GM18909 (cell line): ENCODE data around the gene SUSD1.
"Not testable (repeated sequence)": the region's sequence is repeated elsewhere in the genome, so short reads cannot be mapped to it uniquely, and the experiment has no call there.

Source experiments
- ATAC-seq: cut with Tn5 transposase; IDR thresholded peaks from one replicate; pipeline ENCODE4 v1.9.1; 2021; ENCODE audit warnings: mild to moderate bottlenecking; ENCODE audit not compliant: unreplicated experiment, poor library complexity

SUSD1 gene

DNA sequence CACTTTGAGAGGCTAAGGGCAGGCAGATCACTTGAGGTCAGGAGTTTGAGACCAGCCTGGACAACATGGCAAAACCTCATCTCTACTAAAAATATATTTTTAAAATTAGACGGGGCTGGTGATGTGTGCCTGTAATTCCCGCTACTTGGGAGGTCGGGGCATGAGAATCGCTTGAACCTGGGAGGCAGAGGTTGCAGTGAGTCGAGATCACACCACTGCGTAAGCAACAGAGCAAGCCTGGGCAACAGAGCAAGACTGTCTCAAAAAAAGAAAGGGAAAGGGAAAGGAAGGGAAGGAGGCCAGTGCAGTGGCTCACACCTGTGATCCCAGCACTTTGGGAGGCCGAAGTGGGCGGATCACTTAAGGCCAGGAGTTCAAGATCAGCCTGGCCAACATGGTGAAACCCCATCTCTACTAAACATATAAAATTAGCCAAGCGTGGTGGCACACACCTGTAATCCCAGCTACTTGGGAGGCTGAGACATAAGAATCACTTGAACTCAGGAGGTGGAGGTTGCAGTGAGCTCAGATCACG is 101.4 kb downstream of the SUSD1 start:
- not testable (repeated sequence) for ATAC-seq

GRCh38 chr9:112072721-112073638 is 102.1 kb downstream of the SUSD1 start:
- ATAC-seq = no peak

DNA sequence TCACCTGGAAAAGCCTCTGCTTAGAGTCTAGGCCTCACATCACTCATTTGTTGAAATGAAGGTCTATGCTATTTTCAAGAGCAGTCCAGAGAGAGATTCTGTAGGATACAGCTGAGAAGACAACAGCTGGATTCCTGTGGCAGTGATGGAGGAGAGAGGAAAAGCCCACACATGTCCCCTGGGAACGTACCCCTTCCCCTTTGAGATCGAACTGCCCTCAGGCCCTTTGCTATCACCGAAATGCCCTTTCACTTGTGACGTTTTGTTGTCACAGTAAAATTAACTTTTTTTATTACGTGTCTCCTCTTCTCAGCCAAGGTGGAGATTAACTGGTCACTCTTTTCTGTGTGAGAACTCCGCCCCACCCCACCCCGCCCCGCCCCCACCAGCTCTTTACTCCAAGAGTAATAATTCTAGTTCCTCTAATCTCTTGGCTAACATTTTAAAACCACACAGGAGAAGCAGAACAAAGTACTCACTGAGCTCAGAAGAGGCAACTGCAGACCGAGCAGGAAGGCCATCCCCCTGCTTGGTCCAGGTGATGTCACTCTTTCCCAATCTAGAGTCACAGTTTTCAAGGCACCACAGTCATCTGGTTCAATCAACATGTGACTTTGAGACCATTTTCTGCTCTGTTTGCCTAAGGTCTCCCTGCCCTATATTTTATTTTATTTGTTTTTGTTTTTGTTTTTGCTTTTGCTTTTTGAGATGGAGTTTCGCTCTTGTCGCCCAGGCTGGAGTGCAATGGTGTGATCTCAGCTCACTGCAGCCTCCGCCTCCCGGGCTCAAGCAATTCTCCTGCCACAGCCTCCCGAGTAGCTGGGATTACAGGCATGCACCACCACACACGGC is 105.6 kb downstream of the SUSD1 start:
- peak; percentile 72 for ATAC-seq

DNA sequence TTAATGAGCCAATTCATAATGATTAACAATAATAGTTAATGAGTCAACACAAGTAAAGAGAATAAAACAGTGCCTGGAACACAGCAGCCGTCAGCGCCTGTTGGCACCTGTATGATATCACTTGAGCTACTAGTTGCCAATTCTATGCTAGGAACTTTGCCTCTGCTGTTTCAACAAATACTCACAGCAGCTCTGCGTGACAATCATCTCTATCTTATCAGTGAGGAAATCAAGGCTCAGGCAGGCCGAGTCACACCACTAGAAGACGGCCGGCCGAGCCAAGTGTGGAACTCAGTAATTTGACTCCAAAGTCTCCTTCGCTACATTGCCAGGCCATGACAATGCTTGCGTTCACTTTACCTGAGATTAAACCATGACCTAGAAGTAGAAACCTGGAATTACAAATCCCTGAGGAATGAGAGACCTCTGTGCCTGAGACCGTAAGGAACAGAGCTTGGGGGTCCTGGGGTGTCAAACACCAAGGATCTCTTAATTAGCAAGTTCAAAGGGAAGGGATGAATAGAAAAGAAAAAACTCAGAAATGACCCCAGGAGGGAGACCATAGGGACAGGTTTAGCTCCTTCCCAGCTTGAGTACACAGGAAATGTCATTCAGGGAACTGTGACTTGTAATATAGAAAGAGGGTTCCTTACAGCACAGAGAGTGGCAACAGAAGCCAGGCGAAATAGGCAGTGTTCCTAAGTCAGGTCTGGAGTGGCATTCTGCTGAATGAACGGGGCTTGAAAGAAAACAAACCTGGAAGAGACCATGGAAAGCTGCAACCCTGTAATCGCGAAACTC is 109.1 kb downstream of the SUSD1 start:
- ATAC-seq = no peak

DNA sequence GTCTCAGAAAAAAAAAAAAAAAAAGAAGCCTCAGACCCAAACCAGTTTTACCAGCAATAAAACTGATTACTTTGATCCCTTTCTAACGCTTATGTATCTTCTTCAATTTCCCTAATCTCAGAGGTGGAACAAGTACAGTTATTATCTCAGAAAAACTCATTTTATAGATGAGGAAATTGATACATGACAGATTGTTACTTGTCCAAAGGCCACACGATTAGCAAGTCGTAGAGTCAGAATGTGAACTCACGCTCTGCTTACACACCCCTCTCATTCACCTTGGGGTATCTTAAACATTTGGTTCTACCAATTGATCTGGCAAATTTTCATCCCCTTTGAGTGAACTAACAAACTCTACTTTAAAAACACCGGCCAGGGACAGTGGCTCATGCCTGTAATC is 110.2 kb downstream of the SUSD1 start:
- no peak for ATAC-seq

DNA sequence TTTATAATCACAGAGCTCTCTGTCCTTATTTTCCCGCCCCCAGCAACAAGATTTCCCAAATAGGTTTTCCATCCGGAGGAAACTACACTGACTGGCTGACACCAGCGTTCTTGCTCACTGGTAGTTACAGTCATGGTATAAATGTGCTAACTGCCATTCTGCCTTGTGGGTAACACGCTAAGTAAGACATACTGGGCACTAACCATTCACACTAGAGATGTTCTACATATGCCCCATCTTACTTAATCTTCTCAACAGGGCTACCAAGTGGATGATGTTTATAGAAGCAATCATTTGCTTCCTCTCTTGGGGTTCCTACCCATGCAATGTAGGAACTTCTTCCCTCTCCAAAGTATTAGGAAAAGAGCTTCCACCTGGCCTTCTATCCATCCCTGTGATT is 111.5 kb downstream of the SUSD1 start:
- ATAC-seq = no peak

GRCh38 chr9:112063151-112063550 is 111.9 kb downstream of the SUSD1 start:
- ATAC-seq = no peak

GRCh38 chr9:112061152-112061740 is 113.9 kb downstream of the SUSD1 start:
- ATAC-seq = peak; percentile 86

DNA sequence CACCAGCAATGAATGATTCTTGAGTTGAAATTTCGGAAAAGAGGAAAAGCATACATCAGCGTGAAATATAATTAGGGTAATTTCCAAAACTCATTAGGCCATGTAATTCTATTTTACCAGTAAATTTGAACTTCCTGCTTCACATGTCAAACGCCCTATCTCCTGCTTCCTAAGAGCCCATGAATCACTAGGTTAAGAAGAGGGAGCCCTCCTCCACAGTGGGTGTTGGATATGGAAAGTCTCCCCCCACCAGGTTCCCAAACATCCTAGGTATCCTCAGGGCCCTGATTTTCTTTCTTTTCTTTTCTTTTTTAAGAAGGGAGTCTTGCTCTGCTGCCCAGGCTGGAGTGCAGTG is 115.2 kb downstream of the SUSD1 start:
- no peak for ATAC-seq

DNA sequence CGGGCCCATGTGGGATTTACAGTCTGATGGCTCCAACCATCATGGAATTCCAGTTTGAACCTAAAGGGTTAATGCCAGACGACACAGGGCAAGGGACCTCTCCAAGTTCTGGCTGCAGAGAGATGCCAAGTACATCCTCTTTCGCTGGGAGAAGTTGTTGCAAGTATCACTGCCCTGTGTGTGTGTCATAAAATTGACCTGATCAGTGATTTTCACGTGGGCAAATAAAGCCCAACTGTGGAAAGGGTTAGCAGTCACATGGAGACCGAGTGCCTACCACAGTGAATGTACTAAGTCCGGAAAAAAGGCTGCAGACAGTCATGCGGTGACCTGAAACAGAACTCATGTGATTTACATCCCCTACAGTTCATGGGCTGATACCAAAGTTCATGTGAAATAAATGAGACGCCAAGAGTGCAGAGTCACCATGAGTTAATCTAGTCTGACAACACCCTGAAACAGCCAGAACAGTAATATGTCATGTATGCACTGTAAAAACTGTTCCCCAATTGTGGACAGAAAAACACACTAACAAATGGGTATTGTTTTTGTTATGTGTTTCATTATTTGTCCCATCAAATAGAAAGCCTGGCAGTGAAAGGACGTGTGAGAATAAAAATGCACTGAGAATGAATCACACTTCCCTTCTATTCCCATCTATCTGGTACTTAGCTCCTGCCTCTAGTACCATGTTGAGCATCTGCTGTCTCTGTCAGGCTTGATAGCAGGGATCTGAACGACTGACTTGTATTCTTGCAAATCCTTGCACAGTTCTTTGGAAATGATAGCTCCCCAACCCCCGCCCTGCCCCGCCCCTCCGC is 115.7 kb downstream of the SUSD1 start:
- ATAC-seq = no peak

- ATAC-seq = no peak
These were observed 118.1 kb downstream of the SUSD1 start for GRCh38 chr9:112056996-112057395.

- ATAC-seq = no peak
These were observed 120.2 kb downstream of the SUSD1 start for GRCh38 chr9:112054916-112055315.

- no peak for ATAC-seq
These were observed 123.3 kb downstream of the SUSD1 start for GRCh38 chr9:112051812-112052211.

GRCh38 chr9:112050544-112051475 is 124.3 kb downstream of the SUSD1 start:
- no peak for ATAC-seq

DNA sequence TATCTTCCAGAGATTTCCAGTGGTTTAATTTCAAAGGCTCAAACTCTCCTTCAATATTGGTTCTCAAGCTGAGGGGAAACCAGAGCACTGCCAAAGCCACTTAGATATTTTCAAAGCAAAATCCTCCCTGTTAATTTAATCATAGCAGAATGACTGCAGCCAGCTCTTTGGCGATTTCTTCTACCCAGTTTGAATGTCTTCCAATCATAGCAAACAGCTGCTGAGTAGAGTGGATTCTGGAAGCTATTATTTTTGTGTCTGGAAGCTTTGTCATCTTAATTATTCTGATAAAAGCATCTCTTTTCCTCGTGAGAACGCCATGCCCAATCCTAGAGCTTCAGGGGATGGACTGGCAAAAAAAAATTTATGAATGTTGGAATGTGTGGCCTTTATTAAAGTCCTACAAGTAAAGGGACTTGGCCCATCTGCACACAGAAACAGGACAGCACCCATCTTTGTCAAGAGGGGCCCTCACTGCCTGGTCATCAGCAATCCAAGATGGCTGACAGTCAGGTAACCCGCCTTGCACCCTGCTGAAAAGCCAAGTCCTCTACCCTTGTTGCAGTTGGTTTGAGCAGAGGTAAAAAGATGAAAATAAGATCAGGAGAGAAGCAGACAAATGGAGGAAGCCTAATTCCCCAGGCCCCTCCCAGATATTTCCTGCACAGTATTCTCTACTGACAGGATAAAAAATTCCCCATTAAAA is 125.1 kb downstream of the SUSD1 start:
- ATAC-seq = no peak

DNA sequence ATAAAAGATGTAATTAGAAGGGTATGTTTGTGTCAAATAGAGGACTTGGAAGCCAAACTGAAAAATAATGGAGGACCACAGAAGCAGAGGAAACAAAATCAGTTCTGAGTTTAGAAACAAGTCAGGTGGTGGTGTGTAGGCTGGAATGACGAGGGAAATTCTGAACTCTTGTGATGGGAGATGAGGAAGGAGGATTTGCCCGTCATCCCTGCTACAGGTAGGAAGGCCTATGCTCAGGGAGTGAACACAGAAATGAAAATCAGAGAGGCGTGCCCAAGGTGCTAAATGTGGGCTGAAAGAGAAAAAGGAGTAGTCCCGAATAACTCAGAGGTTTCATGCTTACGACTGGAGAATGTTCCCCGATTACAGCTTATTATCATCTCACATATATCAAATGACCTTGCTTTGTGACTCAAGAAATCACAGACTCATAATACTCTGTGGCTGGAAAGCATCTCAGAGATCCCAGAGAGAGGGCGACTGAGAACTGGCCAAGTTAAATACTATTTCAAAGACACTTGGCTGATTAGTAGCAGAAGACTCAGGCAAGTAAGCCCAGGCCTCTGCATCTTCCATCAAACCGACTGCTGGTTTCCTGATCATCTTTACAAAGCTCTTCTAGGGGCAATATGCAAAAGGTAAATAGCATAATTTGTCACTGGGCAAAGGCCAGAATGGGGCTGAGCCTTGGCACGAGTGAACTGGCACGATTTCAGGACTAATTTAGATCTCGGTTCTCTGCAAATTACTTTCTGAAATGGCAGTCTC is 126.0 kb downstream of the SUSD1 start:
- no peak for ATAC-seq
